T1000 (cell line): ENCODE data around the gene AKAP1.
A peak's percentile ranks its signal among the peaks of the same experiment; 100 is the strongest.
"Not testable (repeated sequence)": the region's sequence is repeated elsewhere in the genome, so short reads cannot be mapped to it uniquely, and the experiment has no call there.

Source experiments
- DNase-seq: peaks from one replicate; lab custom pipeline; 2025; ENCODE audit warnings: mixed read lengths; lab: John Stamatoyannopoulos, UW

AKAP1 gene

GRCh38 chr17:57075193-57075592, 9.9 kb upstream of the AKAP1 start:
- no peak for DNase-seq

GRCh38 chr17:57075785-57076184, 9.3 kb upstream of the AKAP1 start:
- DNase-seq, result no peak

- DNase-seq, result no peak
Observed at GRCh38 chr17:57077000-57077399, 8.0 kb upstream of the AKAP1 start.

GRCh38 chr17:57078274-57078673, 6.8 kb upstream of the AKAP1 start:
- no peak for DNase-seq

- no peak for DNase-seq
Observed at GRCh38 chr17:57080718-57081117, 4.3 kb upstream of the AKAP1 start.

- DNase-seq, result no peak
Observed at GRCh38 chr17:57082441-57082840, 2.6 kb upstream of the AKAP1 start.

- no peak for DNase-seq
Observed at GRCh38 chr17:57084361-57084801, 665 bp upstream of the AKAP1 start.

GRCh38 chr17:57085448-57086068, 512 bp downstream of the AKAP1 start:
- peak; percentile 57 for DNase-seq

GRCh38 chr17:57086069-57086930, 1.3 kb downstream of the AKAP1 start:
- DNase-seq, result peak; percentile 20

- DNase-seq, result no peak
Observed at GRCh38 chr17:57088298-57088697, 3.3 kb downstream of the AKAP1 start.

- no peak for DNase-seq
Observed at GRCh38 chr17:57089391-57089790, 4.3 kb downstream of the AKAP1 start.

- no peak for DNase-seq
Observed at GRCh38 chr17:57090560-57091185, 5.6 kb downstream of the AKAP1 start.

- no peak for DNase-seq
Observed at GRCh38 chr17:57091186-57091618, 6.2 kb downstream of the AKAP1 start.

- DNase-seq, result no peak
Observed at GRCh38 chr17:57092171-57092570, 7.1 kb downstream of the AKAP1 start.

GRCh38 chr17:57092779-57093178, 7.7 kb downstream of the AKAP1 start:
- no peak for DNase-seq

- DNase-seq, result no peak
Observed at GRCh38 chr17:57096472-57097202, 11.6 kb downstream of the AKAP1 start.

GRCh38 chr17:57097832-57098421, 12.9 kb downstream of the AKAP1 start:
- DNase-seq, result no peak

GRCh38 chr17:57099165-57099564, 14.1 kb downstream of the AKAP1 start:
- no peak for DNase-seq

GRCh38 chr17:57102122-57102521, 17.1 kb downstream of the AKAP1 start:
- DNase-seq, result no peak

GRCh38 chr17:57102660-57103059, 17.6 kb downstream of the AKAP1 start:
- DNase-seq, result not testable (repeated sequence)

GRCh38 chr17:57104461-57105175, 19.6 kb downstream of the AKAP1 start:
- DNase-seq, result no peak
